ENCODE results near the gene THSD7B.

Gene THSD7B

DNA sequence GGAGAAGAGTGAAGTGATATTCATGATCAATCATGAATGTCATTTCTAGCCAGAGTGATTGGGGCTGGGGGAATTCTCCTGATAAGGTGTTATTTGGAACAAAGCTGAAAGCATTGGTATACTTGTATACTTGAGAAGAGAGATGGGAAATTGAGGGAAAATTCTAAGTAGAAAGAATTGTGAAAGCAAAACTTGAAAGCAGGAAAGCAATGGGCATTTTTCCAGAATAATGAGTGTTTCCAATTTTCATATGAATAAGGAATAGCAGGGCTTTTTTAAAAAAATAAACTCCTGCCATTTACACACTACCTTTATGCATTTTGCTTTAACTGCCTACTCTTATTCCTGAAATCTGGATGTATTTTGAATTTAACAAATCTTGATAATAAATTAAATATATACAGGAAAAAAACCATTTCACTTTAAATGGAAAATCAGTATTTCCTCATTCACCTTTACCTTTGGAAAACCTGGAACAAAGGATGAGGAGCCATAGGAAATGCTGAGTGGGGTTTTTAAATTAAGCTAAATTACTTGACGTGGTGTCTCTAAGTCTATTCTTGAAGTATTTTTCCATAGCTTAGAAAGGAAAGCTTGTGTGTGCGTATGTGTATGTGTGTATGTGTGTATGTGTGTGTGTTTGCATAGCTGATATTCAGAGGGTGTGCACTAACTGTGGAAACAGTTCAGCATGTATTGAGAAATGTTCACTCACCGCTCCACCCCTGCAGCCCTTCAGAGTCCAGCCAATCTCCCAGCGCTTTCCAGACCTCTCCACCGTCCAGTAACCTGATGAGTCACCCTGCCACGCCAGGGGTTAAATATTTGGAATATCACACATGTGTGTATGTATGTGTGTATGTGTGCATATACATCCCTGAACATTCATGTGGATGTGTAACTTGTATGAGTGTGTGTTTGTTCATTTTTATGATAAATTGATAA, 427.3 kb downstream of the THSD7B start:
- DNase-seq (ENCODE audit: low spot score), result peak; percentile 11

GRCh38 chr2:137193401-137193800, 428.1 kb downstream of the THSD7B start:
- DNase-seq (ENCODE audit: low spot score), result no peak

- DNase-seq (ENCODE audit: low spot score), result no peak
Measured at GRCh38 chr2:137194111-137194510, 428.8 kb downstream of the THSD7B start.

GRCh38 chr2:137199751-137200150, 434.4 kb downstream of the THSD7B start:
- DNase-seq (ENCODE audit: low spot score), result peak; percentile 21

- no peak for DNase-seq (ENCODE audit: low spot score)
Measured at GRCh38 chr2:137202318-137202717, 437.0 kb downstream of the THSD7B start.

GRCh38 chr2:137205324-137205723, 440.0 kb downstream of the THSD7B start:
- DNase-seq (ENCODE audit: low spot score), result no peak

DNA sequence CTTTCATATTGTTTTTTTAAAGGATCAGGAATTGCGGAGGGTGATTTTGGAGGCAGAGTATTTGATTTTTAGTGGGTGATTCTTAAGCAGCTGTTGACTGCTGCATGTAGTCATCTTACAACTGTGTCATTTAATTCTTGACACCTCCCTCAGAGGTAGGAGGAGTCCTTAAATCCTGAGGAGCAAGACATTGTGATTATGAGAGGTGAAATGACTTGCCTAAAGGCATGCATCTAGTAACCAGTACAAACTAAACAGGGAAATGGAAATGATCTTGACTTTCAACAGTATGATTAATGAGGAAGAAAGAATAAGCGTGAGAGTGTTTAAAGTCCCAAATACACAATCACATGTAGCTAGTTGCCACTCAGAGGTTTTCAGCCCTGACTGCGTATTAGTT, 440.7 kb downstream of the THSD7B start:
- no peak for DNase-seq (ENCODE audit: low spot score)

DNA sequence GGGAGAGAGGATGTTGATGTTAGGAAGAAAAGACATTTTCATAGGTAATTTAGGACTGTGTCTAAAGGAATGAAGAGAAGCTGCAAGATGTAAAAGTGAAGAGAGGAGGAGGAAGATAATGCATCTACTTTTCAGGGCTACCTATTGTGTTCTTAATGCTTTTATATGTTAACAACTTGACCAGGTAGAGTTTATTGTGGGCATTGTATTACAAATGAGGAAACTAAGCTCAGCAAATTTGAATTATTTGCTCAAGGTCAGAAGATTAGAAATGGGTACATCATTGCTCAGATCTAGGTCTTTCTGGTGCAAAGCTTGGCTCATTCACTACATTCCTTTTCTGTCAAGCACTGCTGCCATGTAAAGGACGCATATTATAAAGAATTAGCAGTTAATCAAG, 441.7 kb downstream of the THSD7B start:
- no peak for DNase-seq (ENCODE audit: low spot score)

GRCh38 chr2:137208431-137208891, 443.1 kb downstream of the THSD7B start:
- peak; percentile 25 for DNase-seq (ENCODE audit: low spot score)

- DNase-seq (ENCODE audit: low spot score), result no peak
Measured at GRCh38 chr2:137210039-137210438, 444.7 kb downstream of the THSD7B start.

- DNase-seq (ENCODE audit: low spot score), result no peak
Measured at GRCh38 chr2:137211761-137212160, 446.4 kb downstream of the THSD7B start.

DNA sequence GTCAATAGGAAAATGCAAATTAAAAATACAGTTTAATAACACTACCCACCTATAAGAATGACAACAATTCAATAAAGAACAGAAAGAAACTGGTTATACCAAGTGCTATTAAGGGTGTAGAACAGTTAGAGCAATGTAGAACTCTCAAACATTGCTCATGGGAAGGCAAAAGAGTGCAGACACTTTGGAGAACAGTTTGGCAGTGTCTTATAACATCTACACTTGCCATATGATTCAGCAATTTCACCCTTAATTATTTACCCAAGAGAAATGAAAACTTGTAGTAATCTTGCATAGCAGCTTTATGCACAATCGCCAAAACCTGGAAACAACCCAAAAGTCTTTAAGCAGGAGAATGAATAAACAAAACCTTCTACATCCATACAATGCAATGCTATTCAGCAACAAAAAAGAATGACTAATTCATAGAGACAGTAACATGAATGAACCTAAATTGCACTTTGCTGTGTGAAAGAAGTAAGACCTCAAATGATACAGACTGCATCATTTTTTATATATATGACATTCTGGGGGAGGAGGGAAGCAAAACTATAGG, 455.2 kb downstream of the THSD7B start:
- peak; percentile 8 for DNase-seq (ENCODE audit: low spot score)

- DNase-seq (ENCODE audit: low spot score), result no peak
Measured at GRCh38 chr2:137221797-137222492, 456.6 kb downstream of the THSD7B start.

GRCh38 chr2:137223722-137224121, 458.4 kb downstream of the THSD7B start:
- no peak for DNase-seq (ENCODE audit: low spot score)

DNA sequence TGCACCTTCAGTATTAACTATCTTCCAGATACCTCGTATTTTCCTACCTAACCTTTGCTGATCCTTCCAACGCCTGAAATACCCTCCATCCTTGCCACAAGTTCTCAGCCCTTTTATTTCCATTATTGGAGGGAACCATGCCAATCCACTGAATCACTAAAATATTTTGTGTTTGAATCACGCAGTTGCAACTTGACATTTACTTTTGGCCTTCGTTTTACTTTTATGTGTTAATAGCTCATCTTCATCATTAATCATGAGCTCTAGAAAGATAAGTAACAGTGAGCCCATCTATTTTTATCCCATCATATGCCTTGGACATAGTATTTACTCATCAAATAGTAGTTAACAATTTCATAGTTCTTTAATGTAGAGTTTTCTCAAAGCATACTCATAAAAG, 463.2 kb downstream of the THSD7B start:
- DNase-seq (ENCODE audit: low spot score), result peak; percentile 26

GRCh38 chr2:137229834-137230233, 464.5 kb downstream of the THSD7B start:
- no peak for DNase-seq (ENCODE audit: low spot score)

DNA sequence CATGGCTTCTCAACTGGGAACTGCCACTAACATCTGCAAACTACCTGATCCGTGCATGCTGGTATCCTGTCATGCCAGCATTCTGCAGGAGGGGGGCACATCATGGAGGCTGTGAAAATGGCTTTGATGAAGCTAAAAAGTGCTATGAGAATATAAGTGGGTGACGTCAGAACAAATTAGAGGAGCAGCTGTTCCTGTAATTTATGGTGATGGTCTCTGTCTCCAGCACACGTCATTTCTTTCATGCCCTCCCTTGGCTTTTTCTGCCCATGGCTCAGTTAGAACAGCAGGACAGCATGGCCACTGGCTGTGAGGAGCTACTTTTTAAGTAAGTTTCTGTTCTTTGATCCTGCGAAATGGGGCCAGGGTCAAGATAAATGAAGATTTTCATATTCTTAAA, 466.3 kb downstream of the THSD7B start:
- no peak for DNase-seq (ENCODE audit: low spot score)

GRCh38 chr2:137232076-137232475, 466.7 kb downstream of the THSD7B start:
- no peak for DNase-seq (ENCODE audit: low spot score)

DNA sequence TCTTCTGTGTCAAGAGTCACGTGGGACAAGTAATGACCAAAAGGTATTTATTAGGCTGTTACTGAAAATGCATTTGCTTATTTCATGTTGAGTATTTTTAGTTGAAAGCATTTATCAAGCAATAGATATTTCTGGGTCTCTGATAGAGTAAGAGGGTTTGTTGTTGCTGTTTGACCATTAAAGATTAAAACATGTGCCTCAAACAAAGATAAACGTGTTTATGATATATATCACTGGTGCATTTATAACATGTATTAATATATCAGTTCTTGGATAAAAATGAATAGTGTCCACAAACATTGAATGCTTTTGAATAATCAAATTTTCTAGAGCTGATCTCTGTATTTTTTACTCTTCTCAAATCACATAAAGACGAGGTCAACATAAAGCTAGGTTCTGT, 467.7 kb downstream of the THSD7B start:
- DNase-seq (ENCODE audit: low spot score), result no peak

- peak; percentile 80 for DNase-seq (ENCODE audit: low spot score)
Measured at GRCh38 chr2:137237055-137237454, 471.7 kb downstream of the THSD7B start.

GRCh38 chr2:137238065-137238464, 472.7 kb downstream of the THSD7B start:
- no peak for DNase-seq (ENCODE audit: low spot score)

DNA sequence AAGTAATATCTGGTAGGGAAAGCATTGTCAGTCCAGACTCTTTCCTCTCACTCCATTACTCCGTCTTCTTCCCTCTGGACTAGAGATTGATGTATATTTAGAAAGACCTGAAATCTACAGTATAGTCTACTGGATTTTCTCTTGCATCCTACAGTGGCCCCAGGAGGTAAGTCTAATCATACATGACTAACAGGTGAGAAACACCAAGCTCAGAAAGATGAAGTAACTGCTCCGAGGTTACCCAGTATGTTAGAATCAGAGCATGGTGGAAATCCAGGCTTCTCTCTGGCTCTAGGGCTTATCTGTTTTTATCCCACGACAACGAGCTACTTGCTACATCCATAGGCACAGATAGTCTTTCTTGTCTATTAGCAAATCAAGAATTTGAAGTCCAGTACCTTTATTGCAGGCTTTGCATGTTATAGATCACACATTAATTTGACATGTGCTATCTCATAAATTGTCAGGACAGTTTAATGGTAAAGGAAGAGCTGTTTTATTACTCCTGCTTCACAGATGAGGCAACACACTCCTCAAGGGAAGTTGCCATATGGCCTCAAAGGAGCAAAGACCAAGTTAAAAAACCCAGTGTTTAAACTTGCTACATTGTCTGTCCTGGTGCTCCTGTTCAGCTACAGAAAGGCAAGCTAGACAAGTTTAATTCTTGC, 484.3 kb downstream of the THSD7B start:
- DNase-seq (ENCODE audit: low spot score), result no peak

Measured in GM03348 (cell line).